ENCODE measurements around the gene TMTC1. TPM values are rescaled to one million over a fixed set of nuclear protein-coding genes. Genes with fewer than 3 reads are reported as not detected.

TMTC1 gene
- total and polyA plus RNA-seq, 2 experiments from 2014 or later: 4.8 to 24.3 TPM

- H3K9me2 ChIP-seq (ENCODE audit: insufficient read depth): no peaks in the 10 kb centered on the region
- Mint-ChIP-seq H3K9me3 (no peaks in the 10 kb centered on the region), H3K27ac (no peak overlapping the region), H3K4me1 (peaks cover 18% of the 10 kb centered on the region), H3K4me3 (no peak overlapping the region), H3K36me3 (ENCODE audit: low read depth) (peaks cover 7% of the 10 kb centered on the region; the same call in 2 of the 3 replicates), H3K27me3 (ENCODE audit: insufficient read depth, low read depth, poor library complexity) (no peaks in the 10 kb centered on the region)
- H3K27me3 ChIP-seq (ENCODE audit: insufficient read depth): no peaks in the 10 kb centered on the region
- TF ChIP-seq, protein P1, sequence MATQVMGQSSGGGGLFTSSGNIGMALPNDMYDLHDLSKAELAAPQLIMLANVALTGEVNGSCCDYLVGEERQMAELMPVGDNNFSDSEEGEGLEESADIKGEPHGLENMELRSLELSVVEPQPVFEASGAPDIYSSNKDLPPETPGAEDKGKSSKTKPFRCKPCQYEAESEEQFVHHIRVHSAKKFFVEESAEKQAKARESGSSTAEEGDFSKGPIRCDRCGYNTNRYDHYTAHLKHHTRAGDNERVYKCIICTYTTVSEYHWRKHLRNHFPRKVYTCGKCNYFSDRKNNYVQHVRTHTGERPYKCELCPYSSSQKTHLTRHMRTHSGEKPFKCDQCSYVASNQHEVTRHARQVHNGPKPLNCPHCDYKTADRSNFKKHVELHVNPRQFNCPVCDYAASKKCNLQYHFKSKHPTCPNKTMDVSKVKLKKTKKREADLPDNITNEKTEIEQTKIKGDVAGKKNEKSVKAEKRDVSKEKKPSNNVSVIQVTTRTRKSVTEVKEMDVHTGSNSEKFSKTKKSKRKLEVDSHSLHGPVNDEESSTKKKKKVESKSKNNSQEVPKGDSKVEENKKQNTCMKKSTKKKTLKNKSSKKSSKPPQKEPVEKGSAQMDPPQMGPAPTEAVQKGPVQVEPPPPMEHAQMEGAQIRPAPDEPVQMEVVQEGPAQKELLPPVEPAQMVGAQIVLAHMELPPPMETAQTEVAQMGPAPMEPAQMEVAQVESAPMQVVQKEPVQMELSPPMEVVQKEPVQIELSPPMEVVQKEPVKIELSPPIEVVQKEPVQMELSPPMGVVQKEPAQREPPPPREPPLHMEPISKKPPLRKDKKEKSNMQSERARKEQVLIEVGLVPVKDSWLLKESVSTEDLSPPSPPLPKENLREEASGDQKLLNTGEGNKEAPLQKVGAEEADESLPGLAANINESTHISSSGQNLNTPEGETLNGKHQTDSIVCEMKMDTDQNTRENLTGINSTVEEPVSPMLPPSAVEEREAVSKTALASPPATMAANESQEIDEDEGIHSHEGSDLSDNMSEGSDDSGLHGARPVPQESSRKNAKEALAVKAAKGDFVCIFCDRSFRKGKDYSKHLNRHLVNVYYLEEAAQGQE (IDR thresholded peaks at IDR 0.05; ENCODE audit: unreplicated experiment): no peak
- TF ChIP-seq CTCF (conservative IDR thresholded peaks at IDR 0.05; ENCODE audit: low read depth in 2 of 2) (no peak), STAT1 (IDR thresholded peaks at IDR 0.05; ENCODE audit: unreplicated experiment) (no peak), NANOG (IDR thresholded peaks at IDR 0.05; ENCODE audit: borderline replicate concordance) (no peak), EZH2phosphoT487 (IDR thresholded peaks at IDR 0.05; ENCODE audit: unreplicated experiment) (no peak), POLR2AphosphoS5 (IDR thresholded peaks at IDR 0.05; ENCODE audit: low read depth) (no peak), ZNF331 (CRISPR knock-in tag; IDR thresholded peaks at IDR 0.05; ENCODE audit: low read depth) (no peak), ZNF114 (CRISPR knock-in tag; IDR thresholded peaks at IDR 0.05) (no peak), JUNB (IDR thresholded peaks at IDR 0.05; ENCODE audit: unreplicated experiment) (no peak), CREB1 (CRISPR knock-in tag; IDR thresholded peaks at IDR 0.05; ENCODE audit: low read depth) (no peak), EZH2 (IDR thresholded peaks at IDR 0.05; ENCODE audit: low read depth, unreplicated experiment) (no peak), ETS1 (IDR thresholded peaks at IDR 0.05) (no peak)
- TF ChIP-seq, protein P2, sequence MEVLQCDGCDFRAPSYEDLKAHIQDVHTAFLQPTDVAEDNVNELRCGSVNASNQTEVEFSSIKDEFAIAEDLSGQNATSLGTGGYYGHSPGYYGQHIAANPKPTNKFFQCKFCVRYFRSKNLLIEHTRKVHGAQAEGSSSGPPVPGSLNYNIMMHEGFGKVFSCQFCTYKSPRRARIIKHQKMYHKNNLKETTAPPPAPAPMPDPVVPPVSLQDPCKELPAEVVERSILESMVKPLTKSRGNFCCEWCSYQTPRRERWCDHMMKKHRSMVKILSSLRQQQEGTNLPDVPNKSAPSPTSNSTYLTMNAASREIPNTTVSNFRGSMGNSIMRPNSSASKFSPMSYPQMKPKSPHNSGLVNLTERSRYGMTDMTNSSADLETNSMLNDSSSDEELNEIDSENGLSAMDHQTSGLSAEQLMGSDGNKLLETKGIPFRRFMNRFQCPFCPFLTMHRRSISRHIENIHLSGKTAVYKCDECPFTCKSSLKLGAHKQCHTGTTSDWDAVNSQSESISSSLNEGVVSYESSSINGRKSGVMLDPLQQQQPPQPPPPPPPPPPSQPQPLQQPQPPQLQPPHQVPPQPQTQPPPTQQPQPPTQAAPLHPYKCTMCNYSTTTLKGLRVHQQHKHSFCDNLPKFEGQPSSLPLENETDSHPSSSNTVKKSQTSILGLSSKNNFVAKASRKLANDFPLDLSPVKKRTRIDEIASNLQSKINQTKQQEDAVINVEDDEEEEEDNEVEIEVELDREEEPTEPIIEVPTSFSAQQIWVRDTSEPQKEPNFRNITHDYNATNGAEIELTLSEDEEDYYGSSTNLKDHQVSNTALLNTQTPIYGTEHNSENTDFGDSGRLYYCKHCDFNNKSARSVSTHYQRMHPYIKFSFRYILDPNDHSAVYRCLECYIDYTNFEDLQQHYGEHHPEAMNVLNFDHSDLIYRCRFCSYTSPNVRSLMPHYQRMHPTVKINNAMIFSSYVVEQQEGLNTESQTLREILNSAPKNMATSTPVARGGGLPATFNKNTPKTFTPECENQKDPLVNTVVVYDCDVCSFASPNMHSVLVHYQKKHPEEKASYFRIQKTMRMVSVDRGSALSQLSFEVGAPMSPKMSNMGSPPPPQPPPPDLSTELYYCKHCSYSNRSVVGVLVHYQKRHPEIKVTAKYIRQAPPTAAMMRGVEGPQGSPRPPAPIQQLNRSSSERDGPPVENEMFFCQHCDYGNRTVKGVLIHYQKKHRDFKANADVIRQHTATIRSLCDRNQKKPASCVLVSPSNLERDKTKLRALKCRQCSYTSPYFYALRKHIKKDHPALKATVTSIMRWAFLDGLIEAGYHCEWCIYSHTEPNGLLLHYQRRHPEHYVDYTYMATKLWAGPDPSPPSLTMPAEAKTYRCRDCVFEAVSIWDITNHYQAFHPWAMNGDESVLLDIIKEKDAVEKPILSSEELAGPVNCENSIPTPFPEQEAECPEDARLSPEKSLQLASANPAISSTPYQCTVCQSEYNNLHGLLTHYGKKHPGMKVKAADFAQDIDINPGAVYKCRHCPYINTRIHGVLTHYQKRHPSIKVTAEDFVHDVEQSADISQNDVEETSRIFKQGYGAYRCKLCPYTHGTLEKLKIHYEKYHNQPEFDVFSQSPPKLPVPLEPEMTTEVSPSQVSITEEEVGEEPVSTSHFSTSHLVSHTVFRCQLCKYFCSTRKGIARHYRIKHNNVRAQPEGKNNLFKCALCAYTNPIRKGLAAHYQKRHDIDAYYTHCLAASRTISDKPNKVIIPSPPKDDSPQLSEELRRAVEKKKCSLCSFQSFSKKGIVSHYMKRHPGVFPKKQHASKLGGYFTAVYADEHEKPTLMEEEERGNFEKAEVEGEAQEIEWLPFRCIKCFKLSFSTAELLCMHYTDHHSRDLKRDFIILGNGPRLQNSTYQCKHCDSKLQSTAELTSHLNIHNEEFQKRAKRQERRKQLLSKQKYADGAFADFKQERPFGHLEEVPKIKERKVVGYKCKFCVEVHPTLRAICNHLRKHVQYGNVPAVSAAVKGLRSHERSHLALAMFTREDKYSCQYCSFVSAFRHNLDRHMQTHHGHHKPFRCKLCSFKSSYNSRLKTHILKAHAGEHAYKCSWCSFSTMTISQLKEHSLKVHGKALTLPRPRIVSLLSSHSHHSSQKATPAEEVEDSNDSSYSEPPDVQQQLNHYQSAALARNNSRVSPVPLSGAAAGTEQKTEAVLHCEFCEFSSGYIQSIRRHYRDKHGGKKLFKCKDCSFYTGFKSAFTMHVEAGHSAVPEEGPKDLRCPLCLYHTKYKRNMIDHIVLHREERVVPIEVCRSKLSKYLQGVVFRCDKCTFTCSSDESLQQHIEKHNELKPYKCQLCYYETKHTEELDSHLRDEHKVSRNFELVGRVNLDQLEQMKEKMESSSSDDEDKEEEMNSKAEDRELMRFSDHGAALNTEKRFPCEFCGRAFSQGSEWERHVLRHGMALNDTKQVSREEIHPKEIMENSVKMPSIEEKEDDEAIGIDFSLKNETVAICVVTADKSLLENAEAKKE (CRISPR knock-in tag; IDR thresholded peaks at IDR 0.05): no peak
- no peaks in the 10 kb centered on the region for H3F3A ChIP-seq (replicated peaks; ENCODE audit: low read depth)
- H3K36me3 ChIP-seq (ENCODE audit: insufficient read depth): no peaks in the 10 kb centered on the region
- no peak overlapping the region for H3K4me2 ChIP-seq
- H2AFZ ChIP-seq: no peak overlapping the region
- no peaks in the 10 kb centered on the region for H3K79me2 ChIP-seq (replicated peaks; ENCODE audit: insufficient read depth)
- DNase-seq (ENCODE audit: low spot score) (no peak), ATAC-seq (no peak)
- H4K20me1 ChIP-seq (replicated peaks; ENCODE audit: insufficient read depth): no peaks in the 10 kb centered on the region
- no peak overlapping the region for H3K27ac ChIP-seq (ENCODE audit: low read depth)
- H3K4me1 ChIP-seq (ENCODE audit: insufficient read depth): peaks cover 14% of the 10 kb centered on the region
- no peak overlapping the region for H3K4me3 ChIP-seq
These were observed 82.8 kb downstream of the TMTC1 start for GRCh38 chr12:29700761-29701481.
